Hepatocyte (in vitro differentiated cells): ENCODE results near the gene GPATCH8.
A peak's percentile ranks its signal among the peaks of the same experiment; 100 is the strongest.

Source experiments
- CTCF ChIP-seq: fragments of 200-600 bp; sonication (generic); IDR thresholded peaks from 2 replicates; pipeline ENCODE4 v1.5.1; 2016; ENCODE audit warnings: antibody characterized with exemption, mild to moderate bottlenecking; ENCODE audit not compliant: poor library complexity
- EZH2 ChIP-seq: fragments of 200-600 bp; sonication (generic); IDR thresholded peaks from 2 replicates; pipeline ENCODE4 v1.6.1; 2016; ENCODE audit warnings: antibody characterized with exemption, mild to moderate bottlenecking, borderline replicate concordance

GRCh38 chr17:44533533-44534246 lies 30.5 kb upstream of the GPATCH8 start:
- peak; percentile 96 for TF ChIP-seq CTCF
- TF ChIP-seq EZH2 = no peak
